GM03348 (cell line): ENCODE measurements around the gene C2orf68.
"Not testable (repeated sequence)": the region's sequence is repeated elsewhere in the genome, so short reads cannot be mapped to it uniquely, and the experiment has no call there.

Experiments
- DNase-seq: peaks from one replicate; pipeline ENCODE4 v3.0.0; 2012; ENCODE audit warnings: low spot score

C2orf68 gene

DNA sequence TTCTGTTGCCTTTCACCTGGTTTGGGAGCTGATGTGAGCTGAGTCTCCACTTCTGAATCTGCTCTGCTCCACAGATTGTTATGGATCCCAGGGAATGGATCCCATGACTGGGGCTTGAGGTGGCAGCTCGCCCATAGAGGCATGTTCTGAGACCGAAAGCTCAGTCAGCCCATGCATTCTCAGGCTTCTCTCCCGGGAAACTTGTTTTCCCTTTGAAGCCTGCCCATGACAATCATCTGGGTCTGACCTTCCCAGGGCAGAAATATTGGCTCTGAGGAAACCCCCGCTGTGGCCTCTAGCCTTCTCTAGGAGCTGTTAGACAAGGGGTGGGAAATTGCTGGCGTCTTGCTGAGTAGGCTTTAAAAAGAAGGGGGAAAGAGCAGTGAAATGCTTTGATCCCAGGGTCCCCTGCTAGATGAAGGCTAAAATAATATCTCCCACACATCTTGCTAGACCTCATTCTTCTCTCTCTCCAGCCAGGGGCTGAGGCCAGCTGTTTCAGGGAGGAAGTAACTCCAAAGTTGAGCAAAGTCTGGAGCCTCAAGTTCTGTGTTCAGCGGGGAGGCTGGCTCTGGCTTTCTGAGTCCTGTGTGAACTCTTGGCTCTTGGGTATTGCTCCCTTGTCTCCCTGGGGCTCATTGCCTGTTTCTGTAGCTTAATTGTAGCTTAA is 32.5 kb downstream of the C2orf68 start:
- no peak for DNase-seq

- DNase-seq, result no peak
Measured at GRCh38 chr2:85578243-85579180, 33.4 kb downstream of the C2orf68 start.

GRCh38 chr2:85577386-85578242 is 34.3 kb downstream of the C2orf68 start, which contains the start of gene VAMP8:
VAMP8 (plus strand) TSS chr2:85577586; CDS start chr2:85577647, 61 bp downstream.
- no peak for DNase-seq

DNA sequence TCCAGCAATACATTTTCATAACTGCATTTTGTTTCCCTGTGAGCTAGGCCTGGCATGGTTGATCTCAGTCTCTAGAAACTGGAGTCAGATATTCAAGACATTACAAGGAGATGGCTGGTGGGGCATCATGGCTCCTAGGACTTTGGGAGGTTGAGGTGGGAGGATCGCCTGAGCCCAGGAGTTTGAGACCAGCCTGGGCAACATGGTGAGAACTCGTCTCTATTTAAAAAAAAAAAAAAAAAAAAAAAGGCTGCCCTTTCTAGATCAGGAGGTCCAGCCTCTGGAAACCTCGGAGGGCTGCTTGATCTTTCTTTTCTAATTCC is 34.8 kb downstream of the C2orf68 start:
- DNase-seq, result no peak

DNA sequence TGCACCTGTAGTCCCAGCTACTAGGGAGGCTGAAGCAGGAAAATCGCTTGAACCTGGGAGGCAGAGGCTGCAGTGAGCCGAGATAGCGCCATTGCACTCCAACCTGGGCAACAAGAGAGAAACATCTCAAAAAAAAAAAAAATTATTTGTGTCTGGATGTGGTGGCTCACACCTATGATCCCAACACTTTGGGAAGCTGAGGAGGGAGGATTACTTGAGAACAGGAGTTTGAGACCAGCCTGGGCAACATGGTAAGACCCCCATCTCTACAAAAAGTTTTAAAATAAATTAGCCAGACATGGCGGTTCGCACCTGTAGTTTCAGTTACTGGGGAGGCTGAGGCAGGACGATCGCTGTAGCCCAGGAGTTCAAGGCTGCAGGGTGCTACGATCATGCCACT is 36.1 kb downstream of the C2orf68 start:
- DNase-seq, result no peak

DNA sequence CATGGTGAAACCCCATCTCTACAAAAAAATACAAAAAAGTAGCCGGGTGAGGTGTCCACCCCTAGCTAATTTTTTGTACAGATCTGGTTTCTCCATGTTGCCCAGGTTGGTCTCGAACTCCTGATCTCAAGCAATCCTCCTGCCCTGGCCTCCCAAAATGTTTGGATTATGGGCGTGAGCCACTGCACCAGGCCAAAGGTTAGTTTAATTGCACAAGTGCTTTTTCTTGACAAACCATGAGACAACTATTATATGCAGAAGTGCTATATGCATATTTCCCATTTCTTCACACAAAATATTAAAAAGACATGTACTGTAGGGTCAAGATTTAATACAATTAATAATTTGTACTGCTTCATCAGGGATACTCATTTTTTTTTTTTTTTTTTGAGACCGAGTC is 45.6 kb downstream of the C2orf68 start:
- DNase-seq, result no peak

GRCh38 chr2:85564144-85564563 is 47.7 kb downstream of the C2orf68 start:
- no peak for DNase-seq

- peak; percentile 95 for DNase-seq
Measured at GRCh38 chr2:85561280-85562212, 50.3 kb downstream of the C2orf68 start, which contains the start of gene GGCX. GGCX (minus strand) TSS chr2:85561493; CDS start chr2:85561428, 65 bp downstream.

GRCh38 chr2:85560812-85561279 is 51.0 kb downstream of the C2orf68 start:
- DNase-seq, result peak; percentile 46

DNA sequence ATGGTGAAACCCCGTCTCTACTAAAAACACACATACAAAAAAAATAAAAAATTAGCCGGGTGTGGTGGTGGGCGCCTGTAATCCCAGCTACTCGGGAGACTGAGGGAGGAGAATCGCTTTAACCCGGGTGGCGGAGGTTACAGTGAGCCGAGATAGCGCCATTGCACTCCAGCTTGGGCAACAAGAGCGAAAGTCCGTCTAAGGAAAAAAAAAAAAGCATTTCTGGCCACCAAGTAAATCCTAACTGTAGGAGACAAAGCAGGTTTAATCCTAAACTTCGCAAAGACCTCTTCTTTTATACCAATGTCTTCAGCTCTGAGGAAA is 51.5 kb downstream of the C2orf68 start:
- DNase-seq, result not testable (repeated sequence)

GRCh38 chr2:85558160-85558559 is 53.7 kb downstream of the C2orf68 start:
- DNase-seq, result no peak

- no peak for DNase-seq
Measured at GRCh38 chr2:85557130-85557529, 54.7 kb downstream of the C2orf68 start.
